ENCODE measurements around the gene LY6G5C. TPM values are rescaled to one million over a fixed set of nuclear protein-coding genes. Genes with fewer than 3 reads are reported as not detected.

The LY6G5C gene
- total and polyA plus RNA-seq, 2 of the 13 experiments (the other 11 are each of a cell fraction or from before 2014, with no cell fraction given): 0.33 to 0.55 TPM

GRCh38 chr6:31659649-31660380, 21.1 kb downstream of the LY6G5C start (continued):
- no peak for TF ChIP-seq THAP8 (CRISPR knock-in tag; IDR thresholded peaks at IDR 0.05; ENCODE audit: borderline replicate concordance)
- TF ChIP-seq ZNF615 (CRISPR knock-in tag; IDR thresholded peaks at IDR 0.05; ENCODE audit: borderline replicate concordance): 0 out of 2 replicates have a peak, but pooled peaks have one; percentile 4
- TF ChIP-seq ZNF331 (CRISPR knock-in tag; IDR thresholded peaks at IDR 0.05): no peak
- no peak for TF ChIP-seq ZNF563 (CRISPR knock-in tag; IDR thresholded peaks at IDR 0.05)
- TF ChIP-seq PBX2 (CRISPR knock-in tag; IDR thresholded peaks at IDR 0.05): no peak
- TF ChIP-seq BCLAF1 (IDR thresholded peaks at IDR 0.05): no peak
- no peak for TF ChIP-seq MXI1 (IDR thresholded peaks at IDR 0.05; ENCODE audit: borderline replicate concordance, low read depth, low read length)
- no peak for TF ChIP-seq MTA1 (CRISPR knock-in tag; IDR thresholded peaks at IDR 0.05; ENCODE audit: borderline replicate concordance)
- peak; percentile 61; the same call in 1 of the 2 replicates for TF ChIP-seq SAP130 (CRISPR knock-in tag; IDR thresholded peaks at IDR 0.05; ENCODE audit: low read depth)
- no peak for TF ChIP-seq SMAD3 (CRISPR knock-in tag; IDR thresholded peaks at IDR 0.05)
- 0 out of 2 replicates have a peak, but pooled peaks have one; percentile 8 for TF ChIP-seq ZNF430 (CRISPR knock-in tag; IDR thresholded peaks at IDR 0.05)
- TF ChIP-seq MYC (CRISPR knock-in tag; IDR thresholded peaks at IDR 0.05; ENCODE audit: borderline replicate concordance): no peak
- no peak for TF ChIP-seq ZNF207 (IDR thresholded peaks at IDR 0.05; ENCODE audit: borderline replicate concordance)
- TF ChIP-seq GPN1 (CRISPR knock-in tag; IDR thresholded peaks at IDR 0.05; ENCODE audit: borderline replicate concordance): no peak
- TF ChIP-seq ZXDC (CRISPR knock-in tag; IDR thresholded peaks at IDR 0.05): no peak
- no peak for TF ChIP-seq ELK4 (CRISPR knock-in tag; IDR thresholded peaks at IDR 0.05; ENCODE audit: borderline replicate concordance)
- no peak for TF ChIP-seq MTA3 (CRISPR knock-in tag; IDR thresholded peaks at IDR 0.05)
- TF ChIP-seq KDM4B (CRISPR knock-in tag; IDR thresholded peaks at IDR 0.05): no peak
- no peak for TF ChIP-seq ZNF879 (CRISPR knock-in tag; IDR thresholded peaks at IDR 0.05)
- no peak for TF ChIP-seq IRF2 (CRISPR knock-in tag; IDR thresholded peaks at IDR 0.05)
- TF ChIP-seq HNRNPUL1 (IDR thresholded peaks at IDR 0.05; ENCODE audit: low read depth, low read length): no peak
- TF ChIP-seq ZNF451 (CRISPR knock-in tag; IDR thresholded peaks at IDR 0.05): no peak
- TF ChIP-seq NFKB2 (CRISPR knock-in tag; IDR thresholded peaks at IDR 0.05; ENCODE audit: borderline replicate concordance): no peak
